GM12892 (cell line): ENCODE results near the gene AP2A2.

Experiments
- POLR2A ChIP-seq: IDR thresholded peaks from 2 replicates; pipeline ENCODE4 v1.6.1; 2011; ENCODE audit warnings: low read depth, low read length, control low read depth
- POLR2AphosphoS5 ChIP-seq: IDR thresholded peaks from 2 replicates; pipeline ENCODE4 v1.6.1; 2011; ENCODE audit warnings: low read depth, low read length, control low read depth
- TAF1 ChIP-seq: IDR thresholded peaks from 2 replicates; pipeline ENCODE4 v1.6.1; 2011; ENCODE audit warnings: low read depth, mild to moderate bottlenecking, control low read depth, low read length, borderline replicate concordance

DNA sequence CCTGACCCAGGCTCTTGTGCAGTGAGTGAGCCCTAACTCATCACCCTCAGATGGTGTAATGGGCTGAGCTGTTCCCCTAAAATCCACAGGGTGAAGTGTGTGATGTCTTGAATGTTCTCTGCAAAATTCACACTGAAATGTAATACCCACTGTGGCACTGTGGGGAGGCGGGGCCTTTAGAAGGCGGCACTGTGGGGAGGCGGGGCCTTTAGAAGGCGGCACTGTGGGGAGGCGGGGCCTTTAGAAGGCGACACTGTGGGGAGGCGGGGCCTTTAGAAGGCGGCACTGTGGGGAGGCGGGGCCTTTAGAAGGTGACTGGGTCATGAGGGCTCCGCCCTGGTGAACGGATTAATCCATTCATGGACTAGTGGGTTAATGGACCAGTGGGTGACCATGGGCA lies 48.1 kb upstream of the AP2A2 start:
- no peak for TF ChIP-seq POLR2A
- no peak for TF ChIP-seq TAF1
- TF ChIP-seq POLR2AphosphoS5: no peak
